Thyroid gland (tissue), 4 donors: ENCODE data around the gene KRT28. TPM values are rescaled to one million over a fixed set of nuclear protein-coding genes. Genes with fewer than 3 reads are reported as not detected.
A peak's percentile ranks its signal among the peaks of the same experiment; 100 is the strongest.

Experiments
- DNase-seq, 2 donors: peaks; one replicate each; pipeline ENCODE4 v3.0.0-alpha.2; 2019
- H3K27ac ChIP-seq, 3 donors: fragments of 200-600 bp; sonication (generic); 1 replicate in 2 of 3; 2 replicates in 1 of 3; pipeline ENCODE4 v1.5.1; 2016 to 2019; ENCODE audit warnings: mild to moderate bottlenecking in 1 of 3, moderate library complexity in 1 of 3
- H3K27me3 ChIP-seq: fragments of 200-600 bp; sonication (generic); one replicate; pipeline ENCODE4 v1.5.1; 2019
- H3K36me3 ChIP-seq, 2 donors: fragments of 200-600 bp; sonication (generic); one replicate each; pipeline ENCODE4 v1.5.1; 2016 to 2019
- H3K4me1 ChIP-seq, 2 donors: fragments of 200-600 bp; sonication (generic); one replicate each; pipeline ENCODE4 v1.5.1; 2017 to 2019
- H3K4me3 ChIP-seq, 3 donors: fragments of 200-600 bp; sonication (generic); replicated peaks in 1 of 3; 1 replicate in 2 of 3; 2 replicates in 1 of 3; pipeline ENCODE4 v1.5.1; 2016; ENCODE audit warnings: mild to moderate bottlenecking in 1 of 3
- H3K9me3 ChIP-seq: fragments of 200-600 bp; sonication (generic); one replicate; pipeline ENCODE4 v1.5.1; 2017
- POLR2A ChIP-seq, 2 donors: fragments of 450-650 bp; IDR thresholded peaks; one replicate each; pipeline ENCODE4 v1.6.1; 2017; ENCODE audit warnings: antibody characterized with exemption in 2 of 2, mild to moderate bottlenecking in 2 of 2, moderate library complexity in 1 of 2
- WGBS, 2 donors: methylation state at CpG; one replicate each; pipeline ENCODE4 v1.1.5; 2017; 5-methylcytosine and 5-hydroxymethylcytosine counted together
- intact Hi-C: fragments of 100-400 bp; cut with DNase I; formaldehyde crosslinking; loops from one replicate; pipeline ENCODE4 v1.15.1; 2023
- total RNA-seq, 4 donors: library from RNA; depleted of rRNA; stranded (reverse); fragments of >200 nt; gene quantifications; one replicate each; pipeline ENCODE4 v1.2.3, GENCODE V29; 2016
- TF ChIP-seq, protein P1 (sequence below), 6 experiments: fragments of 200-600 bp in 3 of 6; fragments of 450-650 bp in 3 of 6; sonication (generic) in 3 of 6; IDR thresholded peaks; one replicate each; pipeline ENCODE4 v1.5.1; 2016 to 2019; ENCODE audit warnings: antibody characterized with exemption in 6 of 6, mild to moderate bottlenecking in 2 of 6, inconsistent platforms in 1 of 6, moderate library complexity in 1 of 6

The KRT28 gene
- total RNA-seq, 4 donors from 2014 or later: not detected

DNA sequence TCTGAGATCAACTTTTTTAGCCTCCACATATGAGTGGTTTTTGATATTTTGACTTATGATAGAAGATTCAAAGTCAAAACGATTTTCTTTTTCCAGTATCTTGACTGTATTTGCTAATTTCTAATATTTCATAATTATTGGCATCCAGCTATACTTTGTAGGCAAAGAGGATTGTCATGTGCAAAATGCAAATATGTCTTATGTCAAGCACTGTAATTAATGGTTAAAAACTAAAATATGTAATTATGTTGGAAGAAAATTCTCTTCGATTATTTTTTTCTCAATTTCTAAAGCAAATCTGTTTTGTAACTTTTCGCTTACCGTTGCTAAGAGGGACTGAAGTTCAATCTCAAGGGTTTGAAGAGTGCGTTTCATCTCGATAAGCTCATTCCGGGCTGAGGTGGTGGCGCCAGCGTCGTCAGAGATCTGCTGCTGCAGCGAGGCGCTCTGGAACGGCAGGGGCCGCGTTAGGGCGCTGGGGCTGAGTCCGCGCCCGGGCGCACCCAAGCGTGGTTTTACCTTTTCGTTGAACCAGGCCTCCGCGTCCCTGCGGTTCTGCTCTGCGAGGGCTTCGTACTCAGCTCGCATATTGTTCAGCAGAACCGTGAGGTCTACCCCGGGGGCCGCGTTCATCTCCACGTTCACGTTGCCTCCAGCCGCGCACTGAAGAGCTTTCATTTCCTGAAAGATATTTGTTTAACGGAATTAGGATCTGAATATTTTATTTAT, 20.4 kb downstream of the KRT28 start:
- Histone ChIP-seq H3K27ac (no peak overlapping the region), H3K27me3 (no peaks in the 10 kb centered on the region), H3K9me3 (no peaks in the 10 kb centered on the region), H3K4me3 (peak overlapping the region in 1 of 3 donors; percentile 10), H3K4me1 (peaks cover 0 to 15% of the 10 kb centered on the region in 2 donors), H3K36me3 (no peaks in the 10 kb centered on the region)
- peak; percentile 70 to 76 for DNase-seq
- WGBS, 2 donors: 11 to 14% methylated on average over 35 to 37 of the region's 37 CpGs
- intact Hi-C loops: no loop called here
- TF ChIP-seq, protein P1, sequence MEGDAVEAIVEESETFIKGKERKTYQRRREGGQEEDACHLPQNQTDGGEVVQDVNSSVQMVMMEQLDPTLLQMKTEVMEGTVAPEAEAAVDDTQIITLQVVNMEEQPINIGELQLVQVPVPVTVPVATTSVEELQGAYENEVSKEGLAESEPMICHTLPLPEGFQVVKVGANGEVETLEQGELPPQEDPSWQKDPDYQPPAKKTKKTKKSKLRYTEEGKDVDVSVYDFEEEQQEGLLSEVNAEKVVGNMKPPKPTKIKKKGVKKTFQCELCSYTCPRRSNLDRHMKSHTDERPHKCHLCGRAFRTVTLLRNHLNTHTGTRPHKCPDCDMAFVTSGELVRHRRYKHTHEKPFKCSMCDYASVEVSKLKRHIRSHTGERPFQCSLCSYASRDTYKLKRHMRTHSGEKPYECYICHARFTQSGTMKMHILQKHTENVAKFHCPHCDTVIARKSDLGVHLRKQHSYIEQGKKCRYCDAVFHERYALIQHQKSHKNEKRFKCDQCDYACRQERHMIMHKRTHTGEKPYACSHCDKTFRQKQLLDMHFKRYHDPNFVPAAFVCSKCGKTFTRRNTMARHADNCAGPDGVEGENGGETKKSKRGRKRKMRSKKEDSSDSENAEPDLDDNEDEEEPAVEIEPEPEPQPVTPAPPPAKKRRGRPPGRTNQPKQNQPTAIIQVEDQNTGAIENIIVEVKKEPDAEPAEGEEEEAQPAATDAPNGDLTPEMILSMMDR (IDR thresholded peaks at IDR 0.05): no peak
- no peak for TF ChIP-seq POLR2A (IDR thresholded peaks at IDR 0.05)

DNA sequence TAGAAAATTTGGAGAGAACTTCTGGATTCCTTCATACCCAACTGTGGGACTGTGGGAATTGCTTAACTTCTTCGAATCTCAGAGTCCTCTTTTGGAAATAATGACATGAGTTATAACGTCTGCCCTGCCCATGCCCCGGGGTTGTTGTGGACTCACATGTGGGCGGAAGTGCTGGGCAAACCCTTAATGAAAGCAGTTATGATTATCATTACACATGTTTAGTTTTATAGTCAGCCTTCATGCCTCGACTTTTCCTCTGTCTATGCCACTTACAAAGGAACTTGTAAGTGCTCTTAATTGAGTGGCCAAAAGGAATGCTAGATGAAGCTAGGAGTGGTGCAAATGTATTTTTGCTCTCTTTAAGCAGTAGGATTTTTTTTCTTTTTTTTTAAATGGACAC, 21.3 kb downstream of the KRT28 start:
- Histone ChIP-seq H3K27me3 (no peaks in the 10 kb centered on the region), H3K9me3 (no peaks in the 10 kb centered on the region), H3K27ac (no peak overlapping the region), H3K4me3 (no peak overlapping the region), H3K4me1 (peaks cover 0 to 15% of the 10 kb centered on the region in 2 donors), H3K36me3 (no peaks in the 10 kb centered on the region)
- 53 to 72% methylated on average over 5 of the region's 5 CpGs for WGBS, 2 donors
- no peak for DNase-seq
- TF ChIP-seq, protein P1 (IDR thresholded peaks at IDR 0.05): no peak
- no peak for TF ChIP-seq POLR2A (IDR thresholded peaks at IDR 0.05)
- intact Hi-C loops: no loop called here

DNA sequence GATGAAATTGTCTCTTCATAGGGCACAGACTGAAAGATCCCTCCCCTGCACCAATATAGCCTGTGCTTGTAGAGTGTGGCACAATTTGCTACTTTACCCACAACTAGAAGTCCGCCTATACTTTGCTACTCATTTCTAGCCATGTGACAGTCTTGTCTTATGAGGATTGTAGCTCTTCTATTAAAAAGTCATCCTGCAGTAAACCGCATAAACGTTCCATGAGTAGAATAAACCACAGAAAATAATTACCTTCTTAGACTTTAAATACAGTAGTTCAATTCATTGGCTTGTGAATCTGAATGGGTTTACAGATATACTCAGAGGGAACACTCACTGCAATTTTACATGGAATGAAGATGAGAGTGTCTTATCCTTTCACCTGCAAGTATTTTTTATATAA, 21.8 kb downstream of the KRT28 start:
- H3K36me3 ChIP-seq: no peaks in the 10 kb centered on the region
- intact Hi-C loops: no loop called here
- H3K9me3 ChIP-seq: no peaks in the 10 kb centered on the region
- H3K27me3 ChIP-seq: no peaks in the 10 kb centered on the region
- WGBS, 2 donors: 76 to 84% methylated on average over 3 of the region's 3 CpGs
- no peak overlapping the region for H3K27ac ChIP-seq
- H3K4me1 ChIP-seq: peaks cover 0 to 15% of the 10 kb centered on the region in 2 donors
- TF ChIP-seq, protein P1 (IDR thresholded peaks at IDR 0.05): no peak
- TF ChIP-seq POLR2A (IDR thresholded peaks at IDR 0.05): no peak
- no peak for DNase-seq
- no peak overlapping the region for H3K4me3 ChIP-seq

DNA sequence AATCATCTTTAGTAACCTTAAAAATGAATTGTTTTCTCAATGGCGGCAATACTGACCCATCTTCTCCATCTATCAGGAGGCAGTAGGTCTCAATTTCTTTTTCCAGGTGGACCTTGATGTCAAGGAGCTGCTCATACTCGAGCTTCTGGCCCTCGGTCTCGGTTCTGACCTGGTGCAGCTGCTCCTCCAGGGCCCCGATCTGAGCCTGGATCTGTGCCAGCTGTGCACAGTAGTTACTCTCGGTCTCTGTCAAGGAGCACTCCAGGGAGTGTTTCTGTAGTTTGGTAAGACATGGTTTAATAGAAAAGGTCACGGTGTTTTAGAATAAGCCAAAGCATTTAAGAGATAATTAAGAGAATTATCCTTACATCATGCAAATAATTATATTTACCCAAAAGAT, 22.3 kb downstream of the KRT28 start:
- TF ChIP-seq, protein P1 (IDR thresholded peaks at IDR 0.05): no peak
- TF ChIP-seq POLR2A (IDR thresholded peaks at IDR 0.05): no peak

DNA sequence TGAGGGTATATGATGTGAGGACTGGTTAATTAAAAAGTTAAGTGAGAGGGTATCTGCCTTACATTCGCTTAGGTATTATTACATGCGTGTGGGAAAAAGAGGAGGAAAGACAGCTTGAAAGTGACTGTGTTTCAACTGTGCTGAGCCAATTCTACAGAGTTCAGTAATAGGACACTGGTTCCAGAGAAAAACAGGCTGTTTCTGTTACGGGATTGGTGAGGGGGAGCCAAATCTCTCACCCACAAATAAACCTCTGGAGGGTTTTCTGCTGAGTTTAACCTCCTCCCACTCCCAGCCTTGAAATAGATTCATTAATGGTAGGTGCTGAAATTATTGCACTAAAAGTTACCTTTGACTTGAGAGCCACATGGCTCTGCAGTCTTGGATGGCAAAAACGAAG, 23.8 kb downstream of the KRT28 start:
- Histone ChIP-seq H3K4me3 (no peak overlapping the region), H3K27me3 (no peaks in the 10 kb centered on the region), H3K27ac (no peak overlapping the region), H3K4me1 (peaks cover 0 to 15% of the 10 kb centered on the region in 2 donors), H3K36me3 (no peaks in the 10 kb centered on the region), H3K9me3 (no peaks in the 10 kb centered on the region)
- no peak for TF ChIP-seq POLR2A (IDR thresholded peaks at IDR 0.05)
- TF ChIP-seq, protein P1 (IDR thresholded peaks at IDR 0.05): no peak
- 79 to 84% methylated on average over 4 of the region's 4 CpGs for WGBS, 2 donors
- DNase-seq: no peak
- intact Hi-C loops: no loop called here

More for the DNA sequence above, 22.3 kb downstream of the KRT28 start:
- peak; percentile 52 to 79 for DNase-seq
- 30 to 36% methylated on average over 7 of the region's 7 CpGs for WGBS, 2 donors
- Histone ChIP-seq H3K27ac (no peak overlapping the region), H3K4me1 (peaks cover 0 to 15% of the 10 kb centered on the region in 2 donors), H3K27me3 (no peaks in the 10 kb centered on the region), H3K36me3 (no peaks in the 10 kb centered on the region), H3K4me3 (no peak overlapping the region), H3K9me3 (no peaks in the 10 kb centered on the region)
- intact Hi-C loops: no loop called here
